Stimulated activated effector memory CD8-positive, alpha-beta T cell treated with anti-CD3 and anti-CD28 coated beads, Interleukin-12 subunit alpha, Interleukin-12 subunit beta, amount 100 ng/mL, for 72 hours (primary cell): ENCODE measurements around the gene SYDE2.
"Not testable (repeated sequence)": the region's sequence is repeated elsewhere in the genome, so short reads cannot be mapped to it uniquely, and the experiment has no call there.

Source experiments
- ATAC-seq: fragments of 150-1000 bp; cut with Tn5 transposase; 2 replicates; pipeline ENCODE4 v1.10.0; 2021
- DNase-seq, 2 donors: peaks; one replicate each; pipeline ENCODE4 v3.0.0; 2021 to 2022; ENCODE audit warnings: low spot score in 2 of 2
- H3K27ac Mint-ChIP-seq: one replicate; pipeline ENCODE4 v1.8.0; 2022; ENCODE audit warnings: mild to moderate bottlenecking, mixed read lengths
- H3K36me3 Mint-ChIP-seq: one replicate; pipeline ENCODE4 v1.8.0; 2022; ENCODE audit warnings: mild to moderate bottlenecking, mixed read lengths
- H3K4me1 Mint-ChIP-seq: one replicate; pipeline ENCODE4 v1.8.0; 2022; ENCODE audit warnings: mixed read lengths
- H3K4me3 Mint-ChIP-seq: one replicate; pipeline ENCODE4 v1.8.0; 2022; ENCODE audit warnings: mild to moderate bottlenecking, mixed read lengths
- H3K9me3 Mint-ChIP-seq: one replicate; pipeline ENCODE4 v1.8.0; 2022; ENCODE audit warnings: mixed read lengths

Gene SYDE2

GRCh38 chr1:85200463-85201339 lies at the start of gene SYDE2:
TSS of gene SYDE2 (minus strand) at chr1:85201016. CDS start at chr1:85200996, 20 bp downstream.
- DNase-seq = peak; percentile 49 to 84
- H3K27ac Mint-ChIP-seq = no peak within 1 kb of the TSS
- peak within 1 kb of the TSS; percentile 80 for H3K4me3 Mint-ChIP-seq
- ATAC-seq = peak; percentile 86
- H3K36me3 Mint-ChIP-seq = no peaks in the 10 kb centered on the region
- H3K4me1 Mint-ChIP-seq = peaks cover 12% of the 10 kb centered on the region
- H3K9me3 Mint-ChIP-seq = no peaks in the 10 kb centered on the region

- H3K4me3 Mint-ChIP-seq, DNase-seq, ATAC-seq, H3K4me1 Mint-ChIP-seq, H3K27ac Mint-ChIP-seq, H3K9me3 Mint-ChIP-seq: not testable (repeated sequence)
- peaks cover 34% of the 10 kb centered on the region for H3K36me3 Mint-ChIP-seq
These were observed 48.2 kb upstream of the SYDE2 start for GRCh38 chr1:85249042-85249441.

GRCh38 chr1:85245891-85246290 lies 45.1 kb upstream of the SYDE2 start:
- Mint-ChIP-seq H3K36me3 (peaks cover 7% of the 10 kb centered on the region), H3K27ac (no peak overlapping the region), H3K4me3 (no peak overlapping the region), H3K4me1 (no peaks in the 10 kb centered on the region), H3K9me3 (no peaks in the 10 kb centered on the region)
- ATAC-seq = no peak
- DNase-seq = no peak

DNA sequence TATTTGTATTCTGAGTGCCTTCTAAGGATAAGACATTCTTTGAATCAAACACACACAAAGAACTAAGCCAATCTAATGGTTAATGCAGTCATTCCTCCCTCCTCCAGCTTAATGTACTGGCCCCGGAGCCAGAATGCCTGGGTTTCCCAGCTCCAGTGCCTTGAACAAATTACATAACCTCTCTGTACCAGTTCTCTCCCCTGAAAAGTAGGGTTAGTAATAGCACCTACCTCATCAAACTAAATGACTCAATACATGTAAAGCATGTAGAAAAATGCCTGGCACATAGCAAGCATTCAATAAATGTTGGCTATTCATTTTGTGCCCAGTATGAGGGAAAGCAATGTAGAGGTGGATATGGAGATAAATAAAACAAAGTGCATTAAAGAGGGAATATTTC lies 44.6 kb upstream of the SYDE2 start:
- Mint-ChIP-seq H3K9me3 (no peaks in the 10 kb centered on the region), H3K4me1 (no peaks in the 10 kb centered on the region), H3K36me3 (peaks cover 3% of the 10 kb centered on the region), H3K27ac (no peak overlapping the region), H3K4me3 (no peak overlapping the region)
- DNase-seq (no peak), ATAC-seq (no peak)

DNA sequence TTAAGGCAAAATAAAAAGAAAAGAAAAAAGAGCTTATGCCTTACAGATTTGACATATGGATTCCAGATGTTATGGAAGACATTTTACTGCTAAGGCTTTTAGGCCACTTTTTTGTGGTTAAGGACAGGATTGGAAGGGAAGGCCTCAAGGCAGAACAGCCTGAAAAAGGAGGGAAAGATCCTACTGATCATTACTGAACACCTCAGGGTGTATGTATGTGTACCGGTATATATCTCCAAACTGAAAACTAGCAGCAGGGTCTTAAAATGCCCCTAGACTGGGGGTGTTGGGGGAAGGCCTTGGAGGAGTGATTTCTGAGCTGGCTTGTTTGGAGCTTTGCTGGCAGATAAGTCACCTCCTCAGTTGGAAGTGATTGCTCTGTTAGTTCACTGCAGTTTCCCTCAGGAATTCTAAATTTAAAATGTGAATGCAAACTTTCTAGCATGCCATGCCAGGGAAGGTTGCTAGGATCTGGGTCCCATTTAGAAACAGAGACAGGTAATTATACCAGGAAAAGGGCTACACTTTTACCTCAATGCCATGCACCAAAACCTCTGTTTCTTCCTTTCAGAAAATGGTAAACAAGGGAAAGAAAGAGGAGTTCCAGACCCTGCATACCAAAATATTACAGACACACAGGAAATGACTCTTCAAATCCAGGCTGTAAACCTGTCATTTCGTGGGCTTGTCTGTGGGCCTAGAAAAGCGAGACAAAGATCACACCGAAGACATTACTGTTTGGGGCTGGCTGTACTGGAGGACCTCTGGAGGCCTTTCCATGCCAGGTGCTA lies 43.6 kb upstream of the SYDE2 start:
- Mint-ChIP-seq H3K27ac (no peak overlapping the region), H3K36me3 (no peaks in the 10 kb centered on the region), H3K4me3 (no peak overlapping the region), H3K4me1 (no peaks in the 10 kb centered on the region), H3K9me3 (no peaks in the 10 kb centered on the region)
- ATAC-seq (no peak), DNase-seq (no peak)

- Mint-ChIP-seq H3K4me1 (no peaks in the 10 kb centered on the region), H3K36me3 (no peaks in the 10 kb centered on the region), H3K9me3 (no peaks in the 10 kb centered on the region), H3K27ac (no peak overlapping the region), H3K4me3 (no peak overlapping the region)
- no peak for ATAC-seq
- no peak for DNase-seq
These were observed 42.6 kb upstream of the SYDE2 start for GRCh38 chr1:85243372-85243771.

- Mint-ChIP-seq H3K9me3 (no peaks in the 10 kb centered on the region), H3K4me1 (no peaks in the 10 kb centered on the region), H3K36me3 (no peaks in the 10 kb centered on the region), H3K4me3 (no peak overlapping the region), H3K27ac (no peak overlapping the region)
- no peak for ATAC-seq
- DNase-seq = no peak
These were observed 39.8 kb upstream of the SYDE2 start for GRCh38 chr1:85240643-85241042.

DNA sequence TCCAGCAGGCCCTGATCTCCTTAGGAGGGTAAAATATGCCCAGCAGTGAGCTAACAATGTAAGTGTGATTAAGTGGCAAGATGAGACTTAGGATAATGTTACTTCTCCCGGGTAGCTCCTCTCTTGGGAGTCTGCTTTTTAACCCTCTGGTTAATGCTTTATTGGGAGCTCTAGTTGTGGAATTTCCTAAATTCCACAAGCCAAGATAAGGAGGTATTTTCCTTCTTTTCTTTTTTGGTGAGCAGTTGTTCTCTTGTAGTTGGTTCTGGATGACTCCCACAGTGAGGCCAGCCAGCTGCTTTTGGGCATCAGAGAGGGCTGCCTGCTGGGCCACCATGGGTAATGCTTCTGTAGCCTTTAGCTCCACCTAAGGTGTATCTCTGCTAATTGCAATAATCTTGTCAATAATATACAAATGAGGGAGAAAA lies 39.4 kb upstream of the SYDE2 start:
- no peaks in the 10 kb centered on the region for H3K4me1 Mint-ChIP-seq
- no peak for ATAC-seq
- no peak overlapping the region for H3K4me3 Mint-ChIP-seq
- H3K36me3 Mint-ChIP-seq = no peaks in the 10 kb centered on the region
- H3K9me3 Mint-ChIP-seq = no peaks in the 10 kb centered on the region
- no peak overlapping the region for H3K27ac Mint-ChIP-seq
- no peak for DNase-seq

DNA sequence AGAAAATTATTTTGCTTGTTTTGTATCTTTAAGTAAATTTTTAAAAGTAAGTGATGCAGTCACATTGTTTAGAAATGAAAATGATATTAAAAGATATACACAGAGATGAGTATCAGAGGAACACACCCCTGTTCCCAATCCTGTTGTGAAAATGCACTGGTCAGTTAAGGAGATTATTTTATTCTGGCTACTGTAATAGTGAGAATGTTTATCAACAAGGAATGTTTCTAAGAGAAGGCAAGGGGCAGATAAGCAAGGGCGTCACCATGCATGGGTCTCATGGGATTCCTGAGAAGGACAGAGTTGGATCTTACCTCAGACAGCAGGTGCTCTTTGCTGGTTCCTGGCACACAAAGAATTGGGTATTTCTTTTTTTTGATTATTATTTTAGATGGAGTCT lies 36.8 kb upstream of the SYDE2 start:
- ATAC-seq (no peak), DNase-seq (no peak)
- Mint-ChIP-seq H3K27ac (no peak overlapping the region), H3K4me3 (no peak overlapping the region), H3K4me1 (no peaks in the 10 kb centered on the region), H3K9me3 (no peaks in the 10 kb centered on the region), H3K36me3 (no peaks in the 10 kb centered on the region)

DNA sequence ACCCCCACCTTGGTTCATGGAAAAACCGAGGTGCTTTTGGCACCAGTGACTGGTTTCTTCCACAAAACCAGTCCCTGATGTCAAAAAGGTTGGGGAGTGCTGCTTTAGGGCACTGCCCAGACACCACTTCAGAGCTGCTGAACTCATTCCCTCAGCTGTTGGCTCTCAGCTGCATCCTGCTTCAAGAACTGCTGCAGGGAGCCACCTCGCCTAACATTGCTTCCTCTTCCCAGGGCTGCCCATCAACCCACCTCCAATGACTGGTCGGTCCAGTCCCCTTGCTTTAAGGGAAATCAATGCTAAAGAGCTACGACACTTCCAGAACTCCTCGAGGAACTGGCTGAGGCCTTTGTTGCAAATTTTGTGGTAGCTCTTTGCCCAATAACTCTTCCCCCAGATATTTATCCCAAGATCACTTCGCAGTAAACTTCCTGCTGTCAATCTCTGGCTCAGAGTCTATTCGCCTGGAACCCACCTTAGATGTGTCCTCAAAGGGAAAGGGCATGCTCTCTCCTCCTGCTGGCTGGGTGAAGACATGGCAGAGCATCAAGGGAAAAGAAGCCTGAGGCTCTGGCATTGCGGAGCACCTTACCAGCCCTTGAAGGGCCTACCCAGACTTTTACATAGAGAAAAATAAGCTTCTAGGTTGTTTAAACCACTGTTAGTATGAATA lies 29.6 kb upstream of the SYDE2 start:
- Mint-ChIP-seq H3K36me3 (no peaks in the 10 kb centered on the region), H3K9me3 (no peaks in the 10 kb centered on the region), H3K27ac (no peak overlapping the region), H3K4me3 (no peak overlapping the region), H3K4me1 (peaks cover 5% of the 10 kb centered on the region)
- DNase-seq (no peak), ATAC-seq (no peak)

DNA sequence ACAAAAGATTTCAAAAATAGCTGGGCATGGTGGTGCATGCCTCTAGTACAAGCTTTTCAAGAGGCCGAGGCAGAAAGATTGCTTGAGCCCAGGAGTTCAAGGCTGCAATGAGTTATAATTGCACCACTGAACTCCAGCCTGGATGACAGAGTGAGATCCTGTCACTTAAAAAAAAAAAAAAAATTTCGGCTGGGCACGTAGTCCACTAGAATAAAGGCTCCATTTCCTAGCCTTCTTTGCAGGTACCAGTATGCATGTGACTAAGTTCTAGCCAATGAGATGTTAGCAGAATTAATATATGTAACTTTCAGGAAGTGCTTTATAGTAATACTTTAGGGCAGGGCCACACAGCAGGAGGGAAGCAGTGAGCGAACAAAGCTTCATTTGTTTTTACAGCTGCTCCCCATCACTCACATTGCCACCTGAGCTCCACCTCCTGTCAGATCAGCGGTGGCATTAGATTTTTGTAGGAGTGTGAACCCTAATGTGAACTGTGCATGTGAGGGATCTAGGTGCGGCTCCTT lies 28.8 kb upstream of the SYDE2 start:
- ATAC-seq = no peak
- peaks cover 5% of the 10 kb centered on the region for H3K4me1 Mint-ChIP-seq
- H3K36me3 Mint-ChIP-seq = no peaks in the 10 kb centered on the region
- DNase-seq = no peak
- no peaks in the 10 kb centered on the region for H3K9me3 Mint-ChIP-seq
- no peak overlapping the region for H3K4me3 Mint-ChIP-seq
- H3K27ac Mint-ChIP-seq = no peak overlapping the region

GRCh38 chr1:85228972-85229371 lies 28.2 kb upstream of the SYDE2 start:
- Mint-ChIP-seq H3K36me3 (no peaks in the 10 kb centered on the region), H3K4me3 (no peak overlapping the region), H3K27ac (no peak overlapping the region), H3K9me3 (no peaks in the 10 kb centered on the region), H3K4me1 (peaks cover 5% of the 10 kb centered on the region)
- ATAC-seq (no peak), DNase-seq (no peak)

GRCh38 chr1:85225624-85226380 lies 25.0 kb upstream of the SYDE2 start:
- Mint-ChIP-seq H3K9me3 (no peaks in the 10 kb centered on the region), H3K4me1 (peaks cover 5% of the 10 kb centered on the region), H3K27ac (no peak overlapping the region), H3K4me3 (no peak overlapping the region), H3K36me3 (no peaks in the 10 kb centered on the region)
- no peak for ATAC-seq
- DNase-seq = no peak

GRCh38 chr1:85224734-85225623 lies 24.2 kb upstream of the SYDE2 start:
- Mint-ChIP-seq H3K36me3 (no peaks in the 10 kb centered on the region), H3K4me1 (no peaks in the 10 kb centered on the region), H3K9me3 (no peaks in the 10 kb centered on the region), H3K27ac (no peak overlapping the region), H3K4me3 (no peak overlapping the region)
- no peak for ATAC-seq
- DNase-seq = no peak
